GM12892 (cell line): ENCODE data around the gene CAMTA2.

Experiments used
- POLR2A ChIP-seq: IDR thresholded peaks from 2 replicates; pipeline ENCODE4 v1.6.1; 2011; ENCODE audit warnings: low read depth, low read length, control low read depth
- POLR2AphosphoS5 ChIP-seq: IDR thresholded peaks from 2 replicates; pipeline ENCODE4 v1.6.1; 2011; ENCODE audit warnings: low read depth, low read length, control low read depth
- TAF1 ChIP-seq: IDR thresholded peaks from 2 replicates; pipeline ENCODE4 v1.6.1; 2011; ENCODE audit warnings: low read depth, mild to moderate bottlenecking, control low read depth, low read length, borderline replicate concordance

DNA sequence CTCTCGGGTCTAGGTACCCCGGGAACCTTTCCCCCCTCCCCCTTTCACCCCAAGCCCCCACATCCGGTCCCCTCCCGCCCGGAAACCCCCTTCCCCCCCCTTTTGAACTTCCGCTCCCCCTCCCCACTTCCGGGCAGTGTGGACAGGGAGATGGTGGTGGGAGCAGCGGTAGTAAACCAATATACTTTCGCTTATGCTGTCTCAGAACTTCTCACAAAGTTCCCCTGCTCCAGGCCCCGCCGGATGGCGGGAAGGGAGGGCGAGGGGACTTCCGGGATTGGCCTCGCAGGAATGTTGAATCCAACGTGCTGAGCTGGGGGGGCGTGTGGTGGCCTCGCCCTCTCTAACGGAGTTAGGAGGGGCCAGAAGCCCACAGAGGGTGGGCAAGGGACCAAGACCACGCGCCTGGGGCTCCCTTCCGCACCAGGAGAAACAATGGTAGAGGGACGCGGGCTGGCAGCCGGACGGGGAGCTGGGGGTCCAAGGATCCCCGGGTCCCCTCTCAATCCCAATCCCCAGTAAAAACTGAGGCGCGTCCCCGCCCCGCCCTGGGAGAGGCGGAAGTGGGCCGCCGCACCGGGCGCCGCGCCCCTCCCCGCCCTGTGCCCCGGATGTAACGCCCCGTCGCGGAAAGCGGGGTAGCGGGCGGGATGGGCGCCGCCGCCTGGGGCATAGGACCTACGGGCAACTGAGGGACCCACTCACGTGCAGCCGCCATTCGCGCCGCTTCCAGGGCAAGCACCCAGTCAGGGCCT is 39.9 kb downstream of the CAMTA2 start:
- TF ChIP-seq POLR2A (peak; percentile 24; the same call in 1 of the 2 replicates), TAF1 (peak; percentile 68; the same call in 1 of the 2 replicates), POLR2AphosphoS5 (peak; percentile 44; the same call in 1 of the 2 replicates)
